Spleen (tissue), 11 donors: ENCODE measurements around the gene DIP2C. TPM values are rescaled to one million over a fixed set of nuclear protein-coding genes. Genes with fewer than 3 reads are reported as not detected.
A peak's percentile ranks its signal among the peaks of the same experiment; 100 is the strongest.

ENCODE experiments used
- DNase-seq: peaks from one replicate; pipeline ENCODE4 v3.0.0-alpha.2; 2020
- H3K27ac ChIP-seq, 8 donors: fragments of 200-600 bp; sonication (generic) in 7 of 8; 1 replicate in 4 of 8; 2 replicates in 4 of 8; pipeline versions ENCODE4 v1.5.0 to v1.8.0; 2016 to 2021; ENCODE audit warnings: inconsistent platforms in 4 of 8, mild to moderate bottlenecking in 4 of 8, moderate library complexity in 1 of 8
- H3K27me3 ChIP-seq, 7 donors: fragments of 200-600 bp; sonication (generic) in 6 of 7; replicated peaks in 1 of 7; 1 replicate in 4 of 7; 2 replicates in 3 of 7; pipeline versions ENCODE4 v1.5.0 to v1.8.0; 2016 to 2021; ENCODE audit warnings: inconsistent platforms in 3 of 7, mild to moderate bottlenecking in 1 of 7
- H3K36me3 ChIP-seq, 6 donors: fragments of 200-600 bp; sonication (generic) in 5 of 6; 1 replicate in 4 of 6; 2 replicates in 2 of 6; pipeline versions ENCODE4 v1.5.0 to v1.8.0; 2016 to 2021; ENCODE audit warnings: inconsistent platforms in 2 of 6
- H3K4me1 ChIP-seq, 6 donors: fragments of 200-600 bp; sonication (generic) in 5 of 6; 1 replicate in 3 of 6; 2 replicates in 3 of 6; pipeline versions ENCODE4 v1.5.0 to v1.8.0; 2016 to 2021; ENCODE audit warnings: inconsistent platforms in 3 of 6
- H3K4me3 ChIP-seq, 8 donors: fragments of 200-600 bp; sonication (generic) in 7 of 8; 1 replicate in 4 of 8; 2 replicates in 4 of 8; pipeline versions ENCODE4 v1.5.0 to v1.8.0; 2016 to 2021; ENCODE audit warnings: inconsistent platforms in 4 of 8, mild to moderate bottlenecking in 4 of 8, moderate library complexity in 2 of 8
- H3K9me3 ChIP-seq, 8 donors: fragments of 200-600 bp; sonication (generic) in 7 of 8; 1 replicate in 4 of 8; 2 replicates in 4 of 8; pipeline versions ENCODE4 v1.5.0 to v1.8.0; 2016 to 2021; ENCODE audit warnings: inconsistent platforms in 4 of 8
- CTCF ChIP-seq, 11 experiments: fragments of 200-600 bp in 7 of 11; fragments of 450-650 bp in 4 of 11; sonication (generic) in 4 of 11; IDR thresholded peaks in 8 of 11; conservative IDR thresholded peaks in 3 of 11; 1 replicate in 7 of 11; 2 replicates in 4 of 11; pipeline versions ENCODE4 v1.4.0 to v1.8.0; 2016 to 2021; ENCODE audit warnings: antibody characterized with exemption in 11 of 11, inconsistent platforms in 4 of 11, mild to moderate bottlenecking in 1 of 11
- POLR2A ChIP-seq, 3 donors: fragments of 450-650 bp; IDR thresholded peaks; one replicate each; pipeline ENCODE4 v1.5.1; 2017; ENCODE audit warnings: antibody characterized with exemption in 3 of 3, mild to moderate bottlenecking in 1 of 3
- POLR2AphosphoS5 ChIP-seq, 3 donors: sonication (generic); formaldehyde crosslinking; IDR thresholded peaks; one replicate each; pipeline ENCODE4 v1.5.1; 2017; ENCODE audit warnings: antibody characterized with exemption in 3 of 3
- WGBS, 5 donors: extraction: QIAGEN DNeasy Blood & Tissue Kit in 3 of 5; methylation state at CpG; one replicate each; pipeline versions ENCODE4 v1.1.5 to v1.1.7; 2013 to 2018; 5-methylcytosine and 5-hydroxymethylcytosine counted together
- intact Hi-C: fragments of 100-400 bp; cut with DNase I; formaldehyde crosslinking; loops from one replicate; pipeline ENCODE4 v1.15.0; 2023; ENCODE audit warnings: low total_unique reads
- polyA plus RNA-seq, 3 donors: library from polyadenylated mRNA; stranded (reverse); fragments of 200-250 nt; gene quantifications; one replicate each; pipeline ENCODE4 v1.2.1, GENCODE V29; 2013
- total RNA-seq, 7 donors: library from RNA; depleted of rRNA in 3 of 7; stranded (reverse); fragments of >200 nt in 3 of 7; fragmentation: NEBNext Ultra II Directional in 4 of 7; extraction: Animal tissue kit (Norgen Biotek cat#: 25700) in 4 of 7; gene quantifications; one replicate each; pipeline versions ENCODE4 v1.1.0 to v1.2.1, GENCODE V29; 2016 to 2021
- donor health status: healthy with polysubstance abuse.
- donor health status: DM: no; HTN: no; CAD: no; lungs with moderate emphysema.
- donor health status: DM: no; HTN: no; CAD: no.
- donor health status: Bipolar disorder and iron deficiency.
- donor health status: healthy.
- donor health status: DM: no; HTN: no; CAD: no.
- donor health status: DM: yes; HTN: yes; CAD: no.

Gene DIP2C
- total and polyA plus RNA-seq, 10 donors, result 2.2 to 13.1 (median 9.0) TPM

DNA sequence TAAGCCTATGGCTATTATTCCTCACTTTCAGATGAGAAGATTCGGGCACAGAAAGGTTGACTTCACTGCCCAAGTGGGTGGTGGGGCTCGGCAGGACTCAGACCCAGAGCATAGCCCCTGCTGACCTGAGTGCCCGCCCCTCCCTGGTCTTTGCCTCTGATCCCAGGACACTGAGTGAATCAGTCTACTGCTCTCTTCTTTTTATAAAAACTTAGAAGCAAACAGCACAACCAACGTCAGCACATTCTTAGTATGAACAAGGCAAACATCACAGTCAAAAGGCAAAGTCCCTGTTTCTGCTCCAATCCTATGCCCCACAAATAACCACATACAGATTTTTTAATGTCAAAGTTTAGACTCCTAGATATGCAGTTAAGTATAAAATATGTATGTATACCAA, 316.5 kb downstream of the DIP2C start:
- Histone ChIP-seq H3K9me3 (no peaks in the 10 kb centered on the region), H3K27ac (no peak overlapping the region), H3K27me3 (no peaks in the 10 kb centered on the region), H3K4me1 (no peaks in the 10 kb centered on the region), H3K36me3 (peaks cover 0 to 35% (median 2%) of the 10 kb centered on the region in 6 donors), H3K4me3 (no peak overlapping the region)
- 83 to 91% (median 87%) methylated on average over 4 of the region's 4 CpGs for WGBS, 5 donors
- DNase-seq, result peak; percentile 62
- intact Hi-C loops, result no loop called here
- TF ChIP-seq POLR2AphosphoS5 (IDR thresholded peaks at IDR 0.05) (no peak), CTCF (IDR thresholded peaks at IDR 0.05 in 8 of 11, conservative IDR thresholded peaks at IDR 0.05 in 3 of 11) (no peak), POLR2A (IDR thresholded peaks at IDR 0.05) (no peak)

- WGBS, 5 donors, result 82 to 91% (median 87%) methylated on average over 10 to 17 of the region's 17 CpGs
- Histone ChIP-seq H3K4me1 (no peaks in the 10 kb centered on the region), H3K27ac (no peak overlapping the region), H3K27me3 (no peaks in the 10 kb centered on the region), H3K9me3 (no peaks in the 10 kb centered on the region), H3K4me3 (no peak overlapping the region), H3K36me3 (peaks cover 0 to 38% (median 2%) of the 10 kb centered on the region in 6 donors)
- DNase-seq, result peak; percentile 56
- intact Hi-C loops, result no loop called here
- TF ChIP-seq CTCF (IDR thresholded peaks at IDR 0.05 in 8 of 11, conservative IDR thresholded peaks at IDR 0.05 in 3 of 11) (no peak), POLR2A (IDR thresholded peaks at IDR 0.05) (no peak), POLR2AphosphoS5 (IDR thresholded peaks at IDR 0.05) (no peak)
Observed at GRCh38 chr10:372566-372965, 316.9 kb downstream of the DIP2C start.

GRCh38 chr10:371515-371914, 318.0 kb downstream of the DIP2C start:
- Histone ChIP-seq H3K4me1 (no peaks in the 10 kb centered on the region), H3K4me3 (no peak overlapping the region), H3K36me3 (peaks cover 0 to 47% (median 2%) of the 10 kb centered on the region in 6 donors), H3K9me3 (no peaks in the 10 kb centered on the region), H3K27ac (no peak overlapping the region), H3K27me3 (no peaks in the 10 kb centered on the region)
- peak; percentile 47 for DNase-seq
- TF ChIP-seq POLR2AphosphoS5 (IDR thresholded peaks at IDR 0.05), result no peak
- TF ChIP-seq POLR2A (IDR thresholded peaks at IDR 0.05), result no peak
- no peak for TF ChIP-seq CTCF (IDR thresholded peaks at IDR 0.05 in 8 of 11, conservative IDR thresholded peaks at IDR 0.05 in 3 of 11)
- intact Hi-C loops, result no loop called here
- 77 to 88% (median 83%) methylated on average over 13 of the region's 13 CpGs for WGBS, 5 donors

- peaks cover 0 to 50% (median 2%) of the 10 kb centered on the region in 6 donors for H3K36me3 ChIP-seq
- H3K27me3 ChIP-seq, result no peaks in the 10 kb centered on the region
- DNase-seq, result no peak
- intact Hi-C loops, result no loop called here
- TF ChIP-seq POLR2A (IDR thresholded peaks at IDR 0.05), result no peak
- no peak for TF ChIP-seq CTCF (IDR thresholded peaks at IDR 0.05 in 8 of 11, conservative IDR thresholded peaks at IDR 0.05 in 3 of 11)
- no peak for TF ChIP-seq POLR2AphosphoS5 (IDR thresholded peaks at IDR 0.05)
- H3K4me3 ChIP-seq, result no peak overlapping the region
- 84 to 91% (median 86%) methylated on average over 6 of the region's 6 CpGs for WGBS, 5 donors
- H3K4me1 ChIP-seq, result no peaks in the 10 kb centered on the region
- H3K27ac ChIP-seq, result no peak overlapping the region
- no peaks in the 10 kb centered on the region for H3K9me3 ChIP-seq
Observed at GRCh38 chr10:370449-370825, 319.0 kb downstream of the DIP2C start.
